Right lobe of liver (tissue), 6 donors: ENCODE data around the gene KLB. TPM values are rescaled to one million over a fixed set of nuclear protein-coding genes. Genes with fewer than 3 reads are reported as not detected.

ENCODE experiments used
- ATAC-seq, 4 donors: fragments of 200-7000 bp; cut with Tn5 transposase; one replicate each; pipeline ENCODE4 v1.9.1; 2020; ENCODE audit warnings: mild to moderate bottlenecking in 4 of 4, moderate library complexity in 4 of 4
- DNase-seq, 3 donors: peaks; one replicate each; pipeline ENCODE4 v3.0.0-alpha.2; 2020
- H3K27ac ChIP-seq, 3 donors: fragments of 200-600 bp; one replicate each; pipeline ENCODE4 v1.8.0; 2022
- H3K27me3 ChIP-seq, 2 donors: fragments of 200-600 bp; one replicate each; pipeline ENCODE4 v1.8.0; 2022
- H3K36me3 ChIP-seq, 4 donors: fragments of 200-600 bp; sonication (generic) in 1 of 4; one replicate each; pipeline versions ENCODE4 v1.5.1 to v1.8.0; 2017 to 2022; ENCODE audit warnings: control low read depth in 1 of 4
- H3K4me1 ChIP-seq, 4 donors: fragments of 200-600 bp; sonication (generic) in 1 of 4; one replicate each; pipeline versions ENCODE4 v1.5.1 to v1.8.0; 2017 to 2022; ENCODE audit warnings: control low read depth in 1 of 4
- H3K4me3 ChIP-seq, 3 donors: fragments of 200-600 bp; one replicate each; pipeline ENCODE4 v1.8.0; 2022
- H3K9me3 ChIP-seq, 4 donors: fragments of 200-600 bp; sonication (generic) in 1 of 4; one replicate each; pipeline versions ENCODE4 v1.5.1 to v1.8.0; 2017 to 2022; ENCODE audit warnings: control low read depth in 1 of 4
- POLR2A ChIP-seq: fragments of 450-650 bp; IDR thresholded peaks from one replicate; pipeline ENCODE4 v1.6.1; 2017; ENCODE audit warnings: antibody characterized with exemption, mild to moderate bottlenecking
- WGBS: methylation state at CpG from one replicate; pipeline ENCODE4 v1.1.6; 2018; ENCODE audit warnings: low coverage, low lambda C conversion rate; ENCODE audit not compliant: insufficient coverage; ENCODE audit errors: missing lambda C conversion rate; 5-methylcytosine and 5-hydroxymethylcytosine counted together
- intact Hi-C, 2 donors: fragments of 100-400 bp; cut with DNase I; formaldehyde crosslinking; loops; one replicate each; pipeline versions ENCODE4 v1.11.2 to v1.14.1; 2022
- total RNA-seq, 6 experiments: library from RNA; depleted of rRNA in 2 of 6; stranded (reverse); fragments of >200 nt in 2 of 6; fragmentation: NEBNext Ultra II Directional in 3 of 6; extraction: Animal tissue kit (Norgen Biotek cat#: 25700) in 3 of 6; gene quantifications; one replicate each; pipeline versions ENCODE4 v1.1.0 to v1.2.4, GENCODE V29; 2016 to 2023
- TF ChIP-seq, protein P1 (sequence below), 4 donors: fragments of 200-600 bp in 3 of 4; fragments of 450-650 bp in 1 of 4; IDR thresholded peaks; one replicate each; pipeline versions ENCODE4 v1.5.1 to v1.8.0; 2016 to 2022; ENCODE audit warnings: antibody characterized with exemption in 4 of 4, mild to moderate bottlenecking in 2 of 4
- donor health status: DM: no; HTN: yes; CAD: no.
- donor health status: DM: no; HTN: no; CAD: no.
- donor health status: DM: no; HTN: no; CAD: no.
- donor health status: DM: no; HTN: yes; CAD: no.
- donor health status: DM: no; HTN: yes; CAD: no.

Gene KLB
- total RNA-seq, 6 experiments from 2014 or later, result 12.3 to 54.5 (median 17.5) TPM

DNA sequence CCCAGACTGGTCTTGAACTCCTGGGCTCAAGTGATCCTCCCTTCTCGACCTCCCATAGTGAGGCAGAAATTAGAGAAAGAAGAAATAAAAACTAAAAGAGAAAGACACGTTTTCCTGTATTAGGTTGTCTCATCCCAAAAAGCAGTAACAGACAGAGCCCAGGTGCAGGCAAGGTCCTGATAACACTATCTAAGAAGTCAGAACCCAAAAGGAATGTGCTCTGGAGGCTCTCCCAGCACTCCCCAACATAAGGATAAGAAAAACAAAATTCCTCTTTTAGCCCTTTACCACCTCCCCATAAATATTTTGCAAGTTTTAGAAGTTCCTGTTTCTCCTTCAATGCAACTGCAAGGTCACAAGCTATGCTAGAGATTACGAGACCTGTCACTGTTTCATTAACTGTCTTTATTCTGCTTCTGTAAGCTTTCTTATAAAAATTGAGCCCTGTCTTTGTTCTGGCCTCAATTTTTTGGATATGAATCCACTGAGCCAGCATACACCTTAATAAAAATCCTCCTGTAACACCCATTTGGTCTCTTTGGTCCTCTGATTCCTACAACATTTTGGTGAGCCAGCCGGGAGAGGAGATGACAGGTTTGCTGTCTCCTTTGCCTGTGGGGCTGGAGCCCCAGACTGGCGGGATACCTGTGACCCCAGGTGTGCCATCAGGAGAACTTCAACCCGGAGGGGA lies 78.0 kb downstream of the KLB start:
- 54% methylated on average over 3 of the region's 6 CpGs for WGBS
- Histone ChIP-seq H3K4me1 (no peaks in the 10 kb centered on the region), H3K27ac (no peak overlapping the region), H3K9me3 (no peaks in the 10 kb centered on the region), H3K4me3 (no peak overlapping the region), H3K27me3 (no peaks in the 10 kb centered on the region), H3K36me3 (no peaks in the 10 kb centered on the region)
- no peak for DNase-seq
- intact Hi-C loops, result no loop called here
- peak in 1 of 4 donors; percentile 34 for ATAC-seq
- TF ChIP-seq, protein P1, sequence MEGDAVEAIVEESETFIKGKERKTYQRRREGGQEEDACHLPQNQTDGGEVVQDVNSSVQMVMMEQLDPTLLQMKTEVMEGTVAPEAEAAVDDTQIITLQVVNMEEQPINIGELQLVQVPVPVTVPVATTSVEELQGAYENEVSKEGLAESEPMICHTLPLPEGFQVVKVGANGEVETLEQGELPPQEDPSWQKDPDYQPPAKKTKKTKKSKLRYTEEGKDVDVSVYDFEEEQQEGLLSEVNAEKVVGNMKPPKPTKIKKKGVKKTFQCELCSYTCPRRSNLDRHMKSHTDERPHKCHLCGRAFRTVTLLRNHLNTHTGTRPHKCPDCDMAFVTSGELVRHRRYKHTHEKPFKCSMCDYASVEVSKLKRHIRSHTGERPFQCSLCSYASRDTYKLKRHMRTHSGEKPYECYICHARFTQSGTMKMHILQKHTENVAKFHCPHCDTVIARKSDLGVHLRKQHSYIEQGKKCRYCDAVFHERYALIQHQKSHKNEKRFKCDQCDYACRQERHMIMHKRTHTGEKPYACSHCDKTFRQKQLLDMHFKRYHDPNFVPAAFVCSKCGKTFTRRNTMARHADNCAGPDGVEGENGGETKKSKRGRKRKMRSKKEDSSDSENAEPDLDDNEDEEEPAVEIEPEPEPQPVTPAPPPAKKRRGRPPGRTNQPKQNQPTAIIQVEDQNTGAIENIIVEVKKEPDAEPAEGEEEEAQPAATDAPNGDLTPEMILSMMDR (IDR thresholded peaks at IDR 0.05), result no peak
- no peak for TF ChIP-seq POLR2A

DNA sequence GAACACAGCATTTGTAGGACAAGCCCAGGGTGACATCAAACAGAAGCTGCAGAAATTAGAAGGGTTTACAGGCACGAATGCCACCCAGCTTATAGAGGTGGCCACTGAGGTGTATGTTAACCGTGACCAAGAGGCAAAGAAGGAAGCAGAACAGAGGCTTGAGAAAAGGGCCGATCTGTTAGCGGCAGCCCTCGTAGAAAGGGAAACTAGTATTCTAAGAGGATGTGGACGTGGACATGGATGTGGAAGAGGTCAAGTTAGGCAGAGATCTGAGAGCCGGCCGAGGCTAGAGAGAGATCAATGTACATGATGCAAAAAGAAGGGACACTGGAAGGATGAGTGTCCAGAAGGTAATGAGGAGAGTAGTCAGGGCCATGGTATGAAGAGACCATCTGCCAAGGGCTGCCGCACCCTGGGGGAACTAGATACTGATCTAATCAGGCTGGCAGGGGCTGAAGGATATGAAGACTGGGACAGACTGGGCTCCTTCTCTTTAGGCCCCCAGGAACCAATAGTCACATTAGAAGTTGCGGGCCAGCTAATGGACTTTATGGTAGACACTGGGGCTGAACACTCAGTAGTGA lies 79.6 kb downstream of the KLB start:
- intact Hi-C loops, result no loop called here
- DNase-seq, result no peak
- H3K36me3 ChIP-seq, result no peaks in the 10 kb centered on the region
- no peak overlapping the region for H3K4me3 ChIP-seq
- ATAC-seq, result peak in 1 of 4 donors; percentile 55
- H3K27me3 ChIP-seq, result no peaks in the 10 kb centered on the region
- TF ChIP-seq, protein P1 (IDR thresholded peaks at IDR 0.05), result no peak
- no peak for TF ChIP-seq POLR2A
- WGBS, result 57% methylated on average over 9 of the region's 10 CpGs
- no peak overlapping the region for H3K27ac ChIP-seq
- no peaks in the 10 kb centered on the region for H3K9me3 ChIP-seq
- H3K4me1 ChIP-seq, result no peaks in the 10 kb centered on the region

DNA sequence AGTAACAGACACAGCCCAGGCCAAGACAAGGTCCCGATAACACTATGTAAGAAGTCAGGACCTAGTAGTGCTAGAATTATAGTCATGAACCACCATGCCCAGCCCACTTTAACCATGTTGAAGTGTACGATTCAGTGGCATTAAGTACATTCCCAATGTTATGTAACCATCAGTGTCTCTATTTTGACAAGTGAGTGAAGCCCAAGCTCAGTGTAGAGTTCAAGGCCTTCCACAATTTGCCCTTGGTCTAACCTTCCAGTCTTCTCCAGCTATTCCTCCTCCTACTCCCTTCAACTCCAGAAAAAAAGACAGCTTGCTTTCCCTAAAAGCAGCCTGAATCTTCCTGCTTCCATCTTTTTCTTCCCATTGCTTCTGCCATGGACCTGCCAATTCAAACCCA lies 83.6 kb downstream of the KLB start:
- Histone ChIP-seq H3K27me3 (no peaks in the 10 kb centered on the region), H3K4me3 (no peak overlapping the region), H3K4me1 (peaks cover 0 to 13% (median 0%) of the 10 kb centered on the region in 4 donors), H3K27ac (no peak overlapping the region), H3K36me3 (no peaks in the 10 kb centered on the region), H3K9me3 (no peaks in the 10 kb centered on the region)
- 88% methylated on average over 2 of the region's 2 CpGs for WGBS
- ATAC-seq, result peak in 1 of 4 donors; percentile 25
- no peak for DNase-seq
- intact Hi-C loops, result no loop called here
- TF ChIP-seq POLR2A, result no peak
- TF ChIP-seq, protein P1 (IDR thresholded peaks at IDR 0.05), result no peak

DNA sequence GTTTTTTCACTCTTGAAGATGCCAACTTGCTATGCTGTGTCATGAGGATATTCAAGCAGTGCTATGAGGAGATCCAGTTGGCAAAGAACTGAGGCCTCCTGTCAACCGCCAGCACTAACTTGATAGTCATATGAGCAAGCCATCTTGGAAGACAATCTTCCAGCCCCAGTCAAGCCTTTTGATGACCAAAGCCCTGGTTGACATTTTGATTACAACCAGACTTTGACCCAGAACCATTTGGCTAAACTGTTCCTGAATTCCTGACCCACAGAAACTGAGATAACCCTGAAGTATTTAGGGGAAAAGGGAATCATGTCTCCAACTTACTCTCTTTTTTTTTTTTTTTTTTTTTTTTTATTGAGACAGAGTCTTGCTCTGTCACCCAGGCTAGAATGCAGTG lies 87.6 kb downstream of the KLB start:
- H3K36me3 ChIP-seq, result peaks cover 0 to 14% (median 2%) of the 10 kb centered on the region in 4 donors
- no peaks in the 10 kb centered on the region for H3K27me3 ChIP-seq
- H3K27ac ChIP-seq, result peak overlapping the region in 1 of 3 donors; percentile 50
- no peak overlapping the region for H3K4me3 ChIP-seq
- no CpG with 5 or more reads among the region's 1 CpG for WGBS
- H3K4me1 ChIP-seq, result peaks cover 0 to 32% (median 0%) of the 10 kb centered on the region in 4 donors
- H3K9me3 ChIP-seq, result no peaks in the 10 kb centered on the region
- DNase-seq, result no peak
- TF ChIP-seq POLR2A, result no peak
- TF ChIP-seq, protein P1 (IDR thresholded peaks at IDR 0.05), result no peak
- peak in 2 of 4 donors; percentile 12 to 53 for ATAC-seq
- intact Hi-C loops, result no loop called here
